HG03045 (cell line): ENCODE results near the gene IMMP2L.
"Not testable (repeated sequence)": the region's sequence is repeated elsewhere in the genome, so short reads cannot be mapped to it uniquely, and the experiment has no call there.

Experiments used
- ATAC-seq: cut with Tn5 transposase; IDR thresholded peaks from one replicate; pipeline ENCODE4 v1.9.1; 2021; ENCODE audit warnings: mild to moderate bottlenecking, moderate library complexity; ENCODE audit not compliant: unreplicated experiment

IMMP2L gene

GRCh38 chr7:111473449-111474198 is 88.7 kb downstream of the IMMP2L start:
- ATAC-seq: no peak

GRCh38 chr7:111470998-111471397 is 91.3 kb downstream of the IMMP2L start:
- ATAC-seq: no peak

GRCh38 chr7:111469894-111470293 is 92.4 kb downstream of the IMMP2L start:
- not testable (repeated sequence) for ATAC-seq

GRCh38 chr7:111465774-111466173 is 96.5 kb downstream of the IMMP2L start:
- ATAC-seq: not testable (repeated sequence)

- ATAC-seq: no peak
These were observed 101.6 kb downstream of the IMMP2L start for GRCh38 chr7:111460695-111461094.

- ATAC-seq: no peak
These were observed 102.5 kb downstream of the IMMP2L start for GRCh38 chr7:111459757-111460280.

- no peak for ATAC-seq
These were observed 103.1 kb downstream of the IMMP2L start for GRCh38 chr7:111459065-111459756.

- not testable (repeated sequence) for ATAC-seq
These were observed 111.6 kb downstream of the IMMP2L start for GRCh38 chr7:111450705-111451104.

GRCh38 chr7:111447502-111447901 is 114.8 kb downstream of the IMMP2L start:
- not testable (repeated sequence) for ATAC-seq

GRCh38 chr7:111439977-111440376 is 122.3 kb downstream of the IMMP2L start:
- no peak for ATAC-seq

GRCh38 chr7:111438369-111439289 is 123.7 kb downstream of the IMMP2L start:
- ATAC-seq: no peak

- ATAC-seq: no peak
These were observed 124.6 kb downstream of the IMMP2L start for GRCh38 chr7:111437736-111438135.

- no peak for ATAC-seq
These were observed 125.7 kb downstream of the IMMP2L start for GRCh38 chr7:111436608-111437007.

- ATAC-seq: no peak
These were observed 128.9 kb downstream of the IMMP2L start for GRCh38 chr7:111433426-111433825.

- ATAC-seq: no peak
These were observed 132.5 kb downstream of the IMMP2L start for GRCh38 chr7:111429781-111430180.

GRCh38 chr7:111424768-111425167 is 137.5 kb downstream of the IMMP2L start:
- ATAC-seq: no peak

GRCh38 chr7:111414374-111414773 is 147.9 kb downstream of the IMMP2L start:
- ATAC-seq: no peak

GRCh38 chr7:111413739-111414138 is 148.6 kb downstream of the IMMP2L start:
- no peak for ATAC-seq

GRCh38 chr7:111410899-111411298 is 151.4 kb downstream of the IMMP2L start:
- no peak for ATAC-seq

- no peak for ATAC-seq
These were observed 152.4 kb downstream of the IMMP2L start for GRCh38 chr7:111409714-111410422.
